ENCODE results near the gene C12orf57. TPM values are rescaled to one million over a fixed set of nuclear protein-coding genes. Genes with fewer than 3 reads are reported as not detected.

The C12orf57 gene
- total and polyA plus RNA-seq, 2 of the 13 experiments (the other 11 are each of a cell fraction or from before 2014, with no cell fraction given), result 84.0 to 287 TPM

- TF ChIP-seq, protein P1, sequence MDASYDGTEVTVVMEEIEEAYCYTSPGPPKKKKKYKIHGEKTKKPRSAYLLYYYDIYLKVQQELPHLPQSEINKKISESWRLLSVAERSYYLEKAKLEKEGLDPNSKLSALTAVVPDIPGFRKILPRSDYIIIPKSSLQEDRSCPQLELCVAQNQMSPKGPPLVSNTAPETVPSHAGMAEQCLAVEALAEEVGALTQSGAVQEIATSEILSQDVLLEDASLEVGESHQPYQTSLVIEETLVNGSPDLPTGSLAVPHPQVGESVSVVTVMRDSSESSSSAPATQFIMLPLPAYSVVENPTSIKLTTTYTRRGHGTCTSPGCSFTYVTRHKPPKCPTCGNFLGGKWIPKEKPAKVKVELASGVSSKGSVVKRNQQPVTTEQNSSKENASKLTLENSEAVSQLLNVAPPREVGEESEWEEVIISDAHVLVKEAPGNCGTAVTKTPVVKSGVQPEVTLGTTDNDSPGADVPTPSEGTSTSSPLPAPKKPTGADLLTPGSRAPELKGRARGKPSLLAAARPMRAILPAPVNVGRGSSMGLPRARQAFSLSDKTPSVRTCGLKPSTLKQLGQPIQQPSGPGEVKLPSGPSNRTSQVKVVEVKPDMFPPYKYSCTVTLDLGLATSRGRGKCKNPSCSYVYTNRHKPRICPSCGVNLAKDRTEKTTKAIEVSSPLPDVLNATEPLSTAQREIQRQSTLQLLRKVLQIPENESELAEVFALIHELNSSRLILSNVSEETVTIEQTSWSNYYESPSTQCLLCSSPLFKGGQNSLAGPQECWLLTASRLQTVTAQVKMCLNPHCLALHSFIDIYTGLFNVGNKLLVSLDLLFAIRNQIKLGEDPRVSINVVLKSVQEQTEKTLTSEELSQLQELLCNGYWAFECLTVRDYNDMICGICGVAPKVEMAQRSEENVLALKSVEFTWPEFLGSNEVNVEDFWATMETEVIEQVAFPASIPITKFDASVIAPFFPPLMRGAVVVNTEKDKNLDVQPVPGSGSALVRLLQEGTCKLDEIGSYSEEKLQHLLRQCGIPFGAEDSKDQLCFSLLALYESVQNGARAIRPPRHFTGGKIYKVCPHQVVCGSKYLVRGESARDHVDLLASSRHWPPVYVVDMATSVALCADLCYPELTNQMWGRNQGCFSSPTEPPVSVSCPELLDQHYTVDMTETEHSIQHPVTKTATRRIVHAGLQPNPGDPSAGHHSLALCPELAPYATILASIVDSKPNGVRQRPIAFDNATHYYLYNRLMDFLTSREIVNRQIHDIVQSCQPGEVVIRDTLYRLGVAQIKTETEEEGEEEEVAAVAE (CRISPR knock-in tag; IDR thresholded peaks at IDR 0.05; ENCODE audit: borderline replicate concordance), result peak; percentile 48; the same call in 1 of the 2 replicates
- TF ChIP-seq, protein P2, sequence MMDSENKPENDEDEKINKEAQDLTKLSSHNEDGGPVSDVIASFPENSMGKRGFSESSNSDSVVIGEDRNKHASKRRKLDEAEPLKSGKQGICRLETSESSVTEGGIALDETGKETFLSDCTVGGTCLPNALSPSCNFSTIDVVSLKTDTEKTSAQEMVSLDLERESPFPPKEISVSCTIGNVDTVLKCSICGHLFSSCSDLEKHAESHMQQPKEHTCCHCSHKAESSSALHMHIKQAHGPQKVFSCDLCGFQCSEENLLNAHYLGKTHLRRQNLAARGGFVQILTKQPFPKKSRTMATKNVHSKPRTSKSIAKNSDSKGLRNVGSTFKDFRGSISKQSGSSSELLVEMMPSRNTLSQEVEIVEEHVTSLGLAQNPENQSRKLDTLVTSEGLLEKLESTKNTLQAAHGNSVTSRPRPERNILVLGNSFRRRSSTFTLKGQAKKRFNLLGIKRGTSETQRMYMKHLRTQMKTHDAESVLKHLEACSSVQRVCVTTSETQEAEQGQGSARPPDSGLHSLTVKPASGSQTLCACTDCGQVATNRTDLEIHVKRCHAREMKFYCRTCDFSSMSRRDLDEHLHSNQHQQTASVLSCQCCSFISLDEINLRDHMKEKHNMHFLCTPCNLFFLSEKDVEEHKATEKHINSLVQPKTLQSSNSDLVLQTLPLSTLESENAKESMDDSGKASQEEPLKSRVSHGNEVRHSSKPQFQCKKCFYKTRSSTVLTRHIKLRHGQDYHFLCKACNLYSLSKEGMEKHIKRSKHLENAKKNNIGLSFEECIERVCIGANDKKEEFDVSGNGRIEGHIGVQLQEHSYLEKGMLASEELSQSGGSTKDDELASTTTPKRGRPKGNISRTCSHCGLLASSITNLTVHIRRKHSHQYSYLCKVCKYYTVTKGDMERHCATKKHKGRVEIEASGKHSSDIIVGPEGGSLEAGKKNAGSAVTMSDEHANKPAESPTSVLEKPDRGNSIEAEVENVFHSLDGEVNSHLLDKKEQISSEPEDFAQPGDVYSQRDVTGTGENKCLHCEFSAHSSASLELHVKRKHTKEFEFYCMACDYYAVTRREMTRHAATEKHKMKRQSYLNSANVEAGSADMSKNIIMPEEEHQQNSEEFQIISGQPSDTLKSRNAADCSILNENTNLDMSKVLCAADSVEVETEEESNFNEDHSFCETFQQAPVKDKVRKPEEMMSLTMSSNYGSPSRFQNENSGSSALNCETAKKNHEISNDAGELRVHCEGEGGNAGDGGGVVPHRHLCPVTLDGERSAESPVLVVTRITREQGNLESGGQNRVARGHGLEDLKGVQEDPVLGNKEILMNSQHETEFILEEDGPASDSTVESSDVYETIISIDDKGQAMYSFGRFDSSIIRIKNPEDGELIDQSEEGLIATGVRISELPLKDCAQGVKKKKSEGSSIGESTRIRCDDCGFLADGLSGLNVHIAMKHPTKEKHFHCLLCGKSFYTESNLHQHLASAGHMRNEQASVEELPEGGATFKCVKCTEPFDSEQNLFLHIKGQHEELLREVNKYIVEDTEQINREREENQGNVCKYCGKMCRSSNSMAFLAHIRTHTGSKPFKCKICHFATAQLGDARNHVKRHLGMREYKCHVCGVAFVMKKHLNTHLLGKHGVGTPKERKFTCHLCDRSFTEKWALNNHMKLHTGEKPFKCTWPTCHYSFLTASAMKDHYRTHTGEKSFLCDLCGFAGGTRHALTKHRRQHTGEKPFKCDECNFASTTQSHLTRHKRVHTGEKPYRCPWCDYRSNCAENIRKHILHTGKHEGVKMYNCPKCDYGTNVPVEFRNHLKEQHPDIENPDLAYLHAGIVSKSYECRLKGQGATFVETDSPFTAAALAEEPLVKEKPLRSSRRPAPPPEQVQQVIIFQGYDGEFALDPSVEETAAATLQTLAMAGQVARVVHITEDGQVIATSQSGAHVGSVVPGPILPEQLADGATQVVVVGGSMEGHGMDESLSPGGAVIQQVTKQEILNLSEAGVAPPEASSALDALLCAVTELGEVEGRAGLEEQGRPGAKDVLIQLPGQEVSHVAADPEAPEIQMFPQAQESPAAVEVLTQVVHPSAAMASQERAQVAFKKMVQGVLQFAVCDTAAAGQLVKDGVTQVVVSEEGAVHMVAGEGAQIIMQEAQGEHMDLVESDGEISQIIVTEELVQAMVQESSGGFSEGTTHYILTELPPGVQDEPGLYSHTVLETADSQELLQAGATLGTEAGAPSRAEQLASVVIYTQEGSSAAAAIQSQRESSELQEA (CRISPR knock-in tag; IDR thresholded peaks at IDR 0.05; ENCODE audit: not compliant biosample characterization), result peak; percentile 16
- TF ChIP-seq ZFX (CRISPR knock-in tag; IDR thresholded peaks at IDR 0.05; ENCODE audit: low read depth) (peak; percentile 83), HNF4A (CRISPR knock-in tag; IDR thresholded peaks at IDR 0.05) (peak; percentile 9; the same call in 1 of the 2 replicates), KDM2A (CRISPR knock-in tag; IDR thresholded peaks at IDR 0.05; ENCODE audit: borderline replicate concordance, low read depth) (peak; percentile 72), IKZF5 (CRISPR knock-in tag; IDR thresholded peaks at IDR 0.05) (peak; percentile 77; the same call in 1 of the 2 replicates), PHF21A (CRISPR knock-in tag; IDR thresholded peaks at IDR 0.05) (peak; percentile 90), ZNF367 (CRISPR knock-in tag; IDR thresholded peaks at IDR 0.05; ENCODE audit: borderline replicate concordance) (no peak), AGO2 (optimal IDR thresholded peaks at IDR 0.05; ENCODE audit: low read depth, low read length) (peak; percentile 79)
- TF ChIP-seq, protein P3, sequence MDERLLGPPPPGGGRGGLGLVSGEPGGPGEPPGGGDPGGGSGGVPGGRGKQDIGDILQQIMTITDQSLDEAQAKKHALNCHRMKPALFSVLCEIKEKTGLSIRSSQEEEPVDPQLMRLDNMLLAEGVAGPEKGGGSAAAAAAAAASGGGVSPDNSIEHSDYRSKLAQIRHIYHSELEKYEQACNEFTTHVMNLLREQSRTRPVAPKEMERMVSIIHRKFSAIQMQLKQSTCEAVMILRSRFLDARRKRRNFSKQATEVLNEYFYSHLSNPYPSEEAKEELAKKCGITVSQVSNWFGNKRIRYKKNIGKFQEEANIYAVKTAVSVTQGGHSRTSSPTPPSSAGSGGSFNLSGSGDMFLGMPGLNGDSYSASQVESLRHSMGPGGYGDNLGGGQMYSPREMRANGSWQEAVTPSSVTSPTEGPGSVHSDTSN (CRISPR knock-in tag; IDR thresholded peaks at IDR 0.05), result no peak; the same call in 1 of the 2 replicates
- TF ChIP-seq, protein P4, sequence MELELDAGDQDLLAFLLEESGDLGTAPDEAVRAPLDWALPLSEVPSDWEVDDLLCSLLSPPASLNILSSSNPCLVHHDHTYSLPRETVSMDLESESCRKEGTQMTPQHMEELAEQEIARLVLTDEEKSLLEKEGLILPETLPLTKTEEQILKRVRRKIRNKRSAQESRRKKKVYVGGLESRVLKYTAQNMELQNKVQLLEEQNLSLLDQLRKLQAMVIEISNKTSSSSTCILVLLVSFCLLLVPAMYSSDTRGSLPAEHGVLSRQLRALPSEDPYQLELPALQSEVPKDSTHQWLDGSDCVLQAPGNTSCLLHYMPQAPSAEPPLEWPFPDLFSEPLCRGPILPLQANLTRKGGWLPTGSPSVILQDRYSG (CRISPR knock-in tag; IDR thresholded peaks at IDR 0.05), result no peak
Observed at GRCh38 chr12:6946033-6946919, 2.5 kb downstream of the C12orf57 start (continued).
